EH (cell line): Measurements from ENCODE around the gene RHOD.

ENCODE experiments used
- DNase-seq: peaks from one replicate; pipeline ENCODE4 v3.0.0-alpha.2; 2015; ENCODE audit warnings: low read depth

The RHOD gene

DNA sequence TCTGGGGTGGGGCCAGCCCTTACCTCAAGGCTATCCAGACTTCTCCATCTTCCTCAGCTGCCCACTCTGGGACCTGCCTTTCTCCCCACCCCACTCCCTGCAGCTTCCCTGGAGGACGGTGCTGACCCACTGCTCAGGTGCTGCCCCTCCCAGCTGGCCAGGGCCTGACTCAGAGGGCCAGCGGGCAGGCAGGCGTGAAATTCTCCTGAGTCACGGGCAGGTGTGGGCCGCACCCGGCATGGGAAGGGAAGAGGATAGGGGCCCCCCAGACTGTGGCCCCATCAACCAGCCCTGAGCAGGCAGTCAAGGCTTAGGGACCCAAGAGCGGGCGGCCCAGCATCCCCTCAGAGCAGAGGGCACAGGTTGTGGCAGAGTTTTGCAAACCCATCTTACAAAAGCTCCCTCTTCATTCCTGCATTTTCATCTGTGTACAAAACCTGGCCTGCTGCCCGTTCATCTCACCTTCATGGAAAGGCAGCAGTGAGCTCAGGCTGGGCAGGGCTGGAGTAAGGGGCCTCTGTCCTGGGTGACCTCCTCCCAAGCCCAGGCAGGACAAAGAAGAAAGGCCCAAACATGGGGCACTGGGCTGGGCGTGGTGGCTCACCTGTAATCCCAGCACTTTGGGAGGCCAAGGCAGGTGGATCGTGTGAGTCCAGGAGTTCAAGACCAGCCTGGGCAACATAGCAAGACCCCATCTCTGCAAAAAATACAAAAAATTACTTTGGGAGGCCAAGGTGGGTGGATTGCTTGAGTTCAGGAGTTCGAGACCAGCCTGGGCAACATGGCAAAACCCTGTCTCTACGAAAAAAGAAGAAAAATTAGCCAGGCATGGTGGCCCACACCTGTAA, 6.1 kb downstream of the RHOD start:
- DNase-seq: no peak

DNA sequence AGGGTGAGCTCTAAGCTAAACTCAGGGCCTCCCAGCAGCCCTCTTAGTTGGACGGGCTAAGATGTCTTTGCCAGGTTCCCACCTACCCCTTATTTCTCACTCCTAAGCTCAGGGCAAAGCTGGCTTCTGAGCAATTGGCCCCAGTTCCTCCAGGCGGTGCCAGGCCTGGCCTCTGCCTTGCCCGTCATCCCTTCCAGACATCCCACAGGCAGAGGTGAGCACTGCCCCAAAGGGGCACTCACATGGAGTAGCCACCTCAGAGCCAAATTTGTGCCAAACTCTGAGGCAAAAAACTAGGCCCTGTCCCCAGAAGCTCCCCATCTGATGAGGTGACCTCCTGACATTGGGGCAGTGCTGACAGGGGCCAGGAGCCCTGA, 9.7 kb downstream of the RHOD start:
- DNase-seq: no peak

DNA sequence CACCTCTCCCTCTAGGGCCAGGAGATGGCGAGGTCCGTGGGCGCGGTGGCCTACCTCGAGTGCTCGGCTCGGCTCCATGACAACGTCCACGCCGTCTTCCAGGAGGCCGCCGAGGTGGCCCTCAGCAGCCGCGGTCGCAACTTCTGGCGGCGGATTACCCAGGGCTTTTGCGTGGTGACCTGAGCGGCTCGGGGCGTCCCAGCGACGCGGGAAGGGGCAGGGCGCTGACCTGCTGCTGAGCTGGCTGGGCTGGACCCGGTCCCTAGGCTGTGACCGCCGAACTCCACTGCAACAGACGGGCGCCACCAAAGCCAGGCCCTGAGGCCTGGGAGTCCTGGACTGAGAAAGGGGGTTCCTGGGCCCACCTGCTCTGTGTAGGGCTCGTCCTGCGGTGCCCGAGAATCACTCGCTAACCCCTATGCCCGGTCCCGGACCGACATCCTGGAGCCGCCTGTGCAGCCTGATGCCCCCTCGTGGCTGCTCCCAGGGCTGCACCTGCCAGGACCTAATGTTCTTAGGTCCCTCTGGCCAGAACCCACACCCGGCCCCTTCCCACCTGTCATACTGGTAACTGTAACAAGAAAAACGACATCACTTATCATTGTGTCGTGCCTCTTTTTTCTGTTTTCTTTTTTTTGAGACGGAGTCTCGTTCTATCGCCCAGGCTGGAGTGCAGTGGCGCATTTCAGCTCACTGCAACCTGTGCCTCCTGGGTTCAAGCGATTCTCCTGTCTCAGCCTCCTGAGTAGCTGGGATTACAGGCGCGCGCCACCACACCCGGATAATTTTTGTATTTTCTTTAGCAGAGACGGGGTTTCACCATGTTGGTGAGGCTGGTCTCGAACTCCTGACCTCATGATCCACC, 15.0 kb downstream of the RHOD start:
- peak; percentile 52 for DNase-seq

DNA sequence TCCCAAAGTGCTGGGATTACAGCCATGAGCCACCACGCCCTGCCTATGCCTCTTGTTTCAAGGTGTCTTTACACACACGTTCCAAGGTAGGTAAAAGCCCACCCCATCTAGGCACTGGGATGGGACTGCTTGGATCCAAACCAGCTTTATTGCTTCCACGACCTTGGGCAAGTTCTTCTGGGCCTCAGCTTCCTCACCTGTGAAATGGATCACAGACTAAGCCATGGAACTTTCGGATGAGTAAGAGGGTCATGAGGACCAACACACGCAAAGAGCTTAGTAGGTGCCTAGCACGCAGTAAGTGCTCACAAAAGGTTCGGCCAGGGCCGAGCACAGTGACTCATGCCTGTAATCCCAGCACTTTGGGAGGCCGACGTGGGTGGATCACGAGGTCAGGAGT, 15.6 kb downstream of the RHOD start:
- DNase-seq: no peak

DNA sequence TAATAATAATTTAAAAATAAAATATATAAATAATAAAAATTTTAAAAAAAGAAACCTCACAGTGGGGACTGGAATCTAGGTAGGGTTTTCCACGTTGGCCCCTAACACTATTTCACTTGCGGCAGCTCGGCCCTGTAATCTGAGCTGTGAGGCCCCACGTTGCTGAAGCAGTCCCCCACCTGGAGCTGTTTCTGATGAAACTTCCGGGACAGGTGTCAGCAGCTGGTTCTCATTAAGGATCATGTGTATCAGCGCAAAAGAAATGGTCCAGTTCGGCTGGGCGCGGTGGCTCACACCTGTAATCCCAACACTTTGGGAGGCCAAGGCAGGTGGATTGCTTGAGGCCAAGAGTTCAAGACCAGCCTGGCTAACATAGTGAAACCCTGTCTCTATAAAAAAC, 17.3 kb downstream of the RHOD start:
- DNase-seq: no peak

DNA sequence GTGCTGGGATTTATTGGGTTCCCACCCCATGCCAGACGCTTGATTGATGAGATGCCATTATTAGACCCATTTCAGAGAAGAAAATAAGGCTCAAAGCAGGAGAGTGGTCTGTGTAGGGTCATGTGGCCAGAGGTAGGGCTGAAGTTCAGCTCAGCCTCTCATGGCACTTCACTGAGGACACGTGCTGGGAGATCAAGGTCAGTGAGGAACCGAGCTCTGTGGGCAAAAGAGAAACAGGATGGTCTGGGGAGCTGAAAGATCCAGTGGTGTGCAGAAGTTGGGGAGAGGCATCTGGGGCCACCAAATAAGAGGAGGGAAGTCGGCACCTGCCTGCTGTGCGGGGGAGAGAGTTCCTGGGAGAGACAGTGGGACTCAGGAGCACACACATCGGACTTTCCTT, 19.6 kb downstream of the RHOD start:
- DNase-seq: no peak

DNA sequence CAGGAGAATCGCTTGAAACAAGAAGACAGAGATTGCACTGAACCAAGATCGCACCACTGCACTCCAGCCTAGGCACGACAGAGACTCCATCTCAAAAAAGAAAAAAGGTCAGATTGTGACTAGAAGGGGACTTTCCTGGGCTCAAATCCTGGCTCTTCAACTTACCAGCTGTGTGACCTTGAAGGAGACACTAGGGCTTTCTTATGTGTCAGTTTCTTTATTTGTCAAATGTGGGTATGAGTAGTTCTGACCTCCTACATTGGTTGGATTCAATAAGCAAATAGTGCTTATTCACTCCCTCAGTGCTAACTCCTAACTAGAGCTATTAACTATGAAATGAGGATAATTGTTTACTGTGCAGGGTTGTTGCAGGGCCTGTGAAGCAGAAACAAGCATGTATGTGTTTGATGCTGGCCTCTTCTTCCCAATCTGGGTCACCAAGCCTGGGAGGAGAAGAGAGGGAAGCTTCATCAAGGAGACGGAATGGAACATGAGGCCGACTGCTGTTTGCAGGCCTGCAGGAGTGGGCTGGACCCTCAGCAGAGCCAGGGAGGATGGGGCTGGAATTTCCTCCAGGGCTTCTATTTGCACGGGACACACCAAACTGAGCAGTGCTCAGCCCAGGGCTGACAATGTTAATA, 22.5 kb downstream of the RHOD start:
- DNase-seq: no peak

DNA sequence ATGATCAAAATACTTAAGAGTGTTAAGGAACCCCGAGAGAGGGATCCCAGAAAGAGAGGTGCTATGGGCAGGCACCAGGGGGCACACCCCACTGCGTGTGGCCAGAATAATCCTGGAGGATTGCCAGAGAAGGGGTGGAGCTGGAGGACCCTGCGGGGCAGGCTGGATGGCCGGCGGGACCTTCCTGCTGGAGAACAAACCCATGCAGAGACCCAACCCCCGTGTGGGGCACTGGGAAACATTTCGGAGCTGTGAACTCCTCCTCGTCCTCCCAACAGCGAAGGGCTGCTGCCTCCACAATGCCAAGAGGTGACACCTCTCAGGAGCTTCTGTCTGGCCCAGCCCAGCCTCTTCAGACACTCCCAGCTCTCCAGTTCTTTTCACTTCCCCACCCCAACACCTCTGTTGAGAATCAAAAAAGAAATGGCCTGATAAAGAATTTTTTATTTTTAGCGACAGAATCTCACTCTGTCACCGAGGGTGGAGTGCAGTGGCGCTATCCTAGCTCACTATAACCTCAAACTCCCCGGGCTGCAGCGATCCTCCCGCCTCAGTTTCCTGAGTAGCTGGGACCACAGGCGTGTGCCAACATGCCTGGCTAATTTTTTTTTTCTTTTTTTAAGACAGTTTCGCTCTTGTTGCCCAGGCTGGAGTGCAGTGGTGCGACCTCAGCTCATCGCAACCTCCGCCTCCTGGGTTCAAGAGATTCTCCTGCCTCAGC, 25.6 kb downstream of the RHOD start:
- no peak for DNase-seq

DNA sequence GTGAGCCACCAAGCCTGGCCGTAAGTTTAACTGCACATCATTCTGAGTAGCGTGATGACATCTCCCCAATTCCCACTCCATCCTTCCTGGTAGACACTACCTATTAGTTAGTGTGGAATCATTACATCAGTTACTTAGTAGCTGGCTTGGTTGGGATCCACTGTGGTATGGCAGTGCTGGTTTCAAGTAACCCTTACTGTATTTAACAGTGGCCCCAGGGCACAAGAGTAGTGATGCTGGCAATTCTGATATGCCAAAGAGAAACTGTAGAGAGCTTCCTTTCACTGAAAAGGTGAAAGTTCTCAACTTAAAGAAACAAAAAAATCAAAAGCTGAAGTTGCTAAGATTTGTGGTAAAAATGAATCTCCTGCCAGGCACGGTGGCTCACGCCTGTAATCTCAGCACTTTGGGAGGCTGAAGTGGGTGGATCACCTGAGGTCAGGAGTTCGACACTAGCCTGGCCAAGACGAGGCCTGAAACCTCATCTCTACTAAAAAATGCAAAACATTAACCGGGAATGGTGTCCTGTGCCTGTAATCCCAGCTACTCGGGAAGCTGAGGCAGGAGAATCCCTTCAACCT, 27.2 kb downstream of the RHOD start:
- peak; percentile 14 for DNase-seq

DNA sequence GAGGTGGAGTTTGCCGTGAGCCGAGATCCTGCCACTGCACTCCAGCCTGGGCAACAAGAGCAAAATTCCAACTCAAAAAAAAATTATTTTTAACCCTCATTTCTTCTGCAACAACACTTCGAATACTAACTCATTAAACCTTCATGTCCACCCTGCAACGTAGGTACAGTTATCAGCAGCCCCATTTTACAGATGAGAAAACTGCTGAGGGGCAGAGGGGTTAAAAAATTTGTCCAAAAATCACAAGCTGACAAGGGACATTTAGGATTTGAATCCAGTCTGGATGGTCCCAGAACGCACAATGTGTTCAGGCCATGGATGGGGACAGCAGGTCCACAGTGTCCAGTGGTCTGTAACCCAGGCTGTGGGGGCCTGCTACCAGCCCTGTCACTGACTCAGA, 29.0 kb downstream of the RHOD start:
- no peak for DNase-seq

DNA sequence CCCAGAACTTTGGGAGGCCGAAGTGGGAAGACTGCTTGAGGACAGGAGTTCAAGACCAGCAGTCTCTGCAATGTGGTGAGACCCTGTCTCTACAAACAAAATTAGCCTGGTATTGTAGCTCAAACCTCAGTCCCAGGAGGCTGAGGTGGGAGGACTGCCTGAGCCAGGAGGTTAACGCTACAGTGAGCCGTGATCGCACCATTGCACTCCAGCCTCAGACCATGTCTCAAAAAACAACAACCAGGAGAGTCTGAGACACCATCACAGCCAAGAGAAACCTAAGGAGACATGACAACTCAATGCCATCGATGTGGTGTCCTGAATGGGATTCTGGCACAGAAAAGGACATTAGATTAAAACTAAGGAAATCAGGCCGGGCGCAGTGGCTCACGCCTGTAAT, 34.1 kb downstream of the RHOD start:
- DNase-seq: no peak

DNA sequence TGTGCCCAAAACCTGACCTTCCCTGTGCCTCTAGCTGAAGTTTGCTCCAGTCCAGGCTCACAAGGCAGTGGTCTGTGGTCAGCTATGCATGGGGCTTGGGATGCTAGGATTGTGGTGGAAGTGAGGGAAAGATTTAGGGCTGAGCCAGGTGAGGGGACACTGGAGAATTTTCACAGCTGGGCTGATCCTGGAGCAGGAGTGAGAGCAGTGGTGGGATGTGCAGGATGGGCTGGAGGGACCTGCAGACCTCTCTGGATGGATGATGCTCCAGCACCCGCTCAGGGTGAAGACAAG, 38.5 kb downstream of the RHOD start:
- DNase-seq: no peak

DNA sequence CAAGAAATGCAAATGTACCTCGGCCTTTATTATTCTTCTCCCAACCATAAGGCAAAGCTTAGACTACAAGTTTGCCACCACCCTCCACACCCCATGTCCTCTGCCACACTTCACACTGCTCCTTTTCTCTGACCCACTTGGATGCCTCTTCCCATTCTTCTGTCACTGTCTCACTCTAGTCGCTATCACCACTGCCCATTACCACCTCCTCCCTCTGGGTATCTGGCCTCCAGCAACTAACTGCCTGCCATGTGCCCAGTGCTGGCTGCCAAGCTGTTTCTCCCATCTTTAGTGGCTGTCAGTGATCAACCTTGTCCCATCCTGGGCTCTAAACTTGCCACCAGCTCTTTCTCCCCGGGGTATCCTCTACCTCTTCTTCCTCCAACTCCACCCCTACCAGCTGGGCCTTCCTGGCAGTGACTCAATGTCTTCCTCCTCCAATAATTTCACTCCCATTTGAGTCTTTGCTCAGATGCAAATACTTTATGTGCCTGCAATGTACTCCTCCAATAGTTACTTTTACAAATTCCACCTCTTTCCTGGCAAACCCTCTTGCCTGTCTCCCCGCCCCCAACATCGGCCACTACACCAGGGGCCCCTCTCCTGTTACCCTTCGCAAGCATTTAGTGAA, 42.3 kb downstream of the RHOD start:
- DNase-seq: no peak

DNA sequence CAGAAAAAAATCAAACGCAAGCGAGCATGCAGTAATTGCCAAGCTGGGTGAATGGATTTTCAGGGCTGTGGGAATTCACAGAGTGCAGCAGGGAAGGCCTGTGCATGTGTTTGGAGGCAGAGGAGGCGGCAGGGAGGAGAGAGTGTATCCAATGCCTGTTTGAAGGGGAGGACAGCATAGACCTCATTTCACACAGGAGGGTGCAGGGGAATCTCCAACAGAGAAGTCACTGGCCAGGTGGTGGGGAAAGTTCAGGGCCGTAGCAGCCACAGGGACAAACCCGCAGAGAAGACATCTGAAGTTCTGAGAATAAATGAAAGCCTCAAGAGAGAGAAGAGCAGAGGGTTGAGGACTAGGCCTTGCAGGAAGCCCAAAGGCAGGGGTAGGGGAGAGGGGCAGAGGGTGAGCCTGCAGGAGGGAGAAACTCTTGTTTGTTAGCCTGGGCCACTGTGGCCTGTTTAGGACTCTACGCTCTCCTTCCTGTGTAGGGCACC, 43.2 kb downstream of the RHOD start:
- DNase-seq: no peak

DNA sequence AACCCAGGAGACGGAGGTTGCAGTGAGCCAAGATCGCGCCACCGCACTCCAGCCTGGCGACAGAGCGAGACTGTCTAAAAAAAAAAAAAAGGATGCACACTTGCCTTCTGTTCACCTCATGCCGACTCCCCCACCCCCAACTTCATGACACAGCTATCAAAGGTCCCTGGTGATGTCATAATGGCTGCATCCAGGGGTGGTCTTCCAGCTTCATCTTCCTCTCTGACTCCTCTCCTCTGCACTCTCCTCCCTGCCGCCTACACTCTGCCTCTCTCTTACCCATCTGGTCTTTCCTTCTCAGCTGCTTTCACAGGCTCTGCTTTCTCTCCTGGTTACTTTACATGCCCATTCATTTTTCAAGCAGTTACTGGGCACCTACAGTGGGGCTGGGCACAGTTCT, 46.0 kb downstream of the RHOD start:
- no peak for DNase-seq

DNA sequence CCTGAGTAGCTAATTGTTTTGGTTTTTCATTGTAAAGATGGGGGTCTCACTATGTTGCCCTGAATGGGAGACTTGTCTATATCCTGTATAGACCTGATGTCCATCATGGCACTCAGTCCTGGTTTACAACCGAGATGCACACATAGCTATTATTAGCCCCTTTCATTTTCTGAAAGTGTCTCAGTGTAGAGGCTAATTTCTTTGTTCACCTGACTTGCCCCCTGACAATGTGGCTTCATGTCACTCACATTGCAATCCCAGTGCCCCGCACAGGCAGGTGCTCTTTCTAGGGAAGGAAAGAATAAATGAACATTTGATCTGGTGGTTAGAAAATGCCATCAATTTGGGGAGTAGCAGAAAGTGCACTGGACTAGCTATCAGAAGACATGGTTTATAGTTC, 49.3 kb downstream of the RHOD start:
- no peak for DNase-seq

DNA sequence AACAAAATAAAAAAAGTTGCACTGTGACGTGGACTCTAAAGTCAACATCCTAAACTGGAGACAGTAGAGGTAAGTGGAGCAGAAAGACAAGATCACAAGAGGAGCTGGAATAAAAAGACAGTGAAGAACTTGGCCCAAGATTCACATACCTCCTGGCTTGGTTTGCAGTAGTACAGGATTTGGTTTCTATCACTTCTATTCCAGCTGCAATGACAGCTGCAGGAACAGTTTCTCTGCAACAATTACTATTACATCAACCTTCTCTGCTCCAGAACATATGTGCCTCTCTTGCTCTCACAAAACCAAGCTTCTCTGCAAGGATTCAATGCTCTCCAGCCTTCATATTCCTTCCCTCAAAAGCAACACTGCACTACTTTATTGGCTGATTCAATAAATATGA, 54.6 kb downstream of the RHOD start:
- DNase-seq: no peak

DNA sequence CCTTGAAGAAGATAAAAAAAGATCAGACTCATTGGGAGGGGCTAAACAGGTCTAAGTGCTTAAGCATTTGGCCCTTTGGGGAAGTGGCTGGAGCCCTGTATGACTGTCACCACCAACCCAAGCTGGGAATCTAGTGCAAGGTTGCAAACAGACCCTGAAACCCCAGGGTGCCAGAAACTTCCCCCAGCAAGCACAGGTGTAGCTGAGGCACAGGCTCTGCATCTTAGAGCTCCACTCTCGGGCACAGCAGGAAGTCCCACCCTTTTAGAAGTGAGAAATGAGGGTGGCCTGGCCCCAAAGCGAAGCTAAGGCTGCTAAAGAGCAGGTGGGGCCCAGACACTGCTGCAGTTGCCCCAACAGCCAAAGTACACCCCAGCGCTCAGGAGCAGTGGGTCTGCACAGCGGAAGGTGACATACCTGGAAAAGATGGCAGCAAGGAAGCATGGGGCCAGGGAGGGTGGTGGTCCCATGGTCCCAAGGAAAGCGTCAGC, 56.6 kb downstream of the RHOD start:
- DNase-seq: no peak

DNA sequence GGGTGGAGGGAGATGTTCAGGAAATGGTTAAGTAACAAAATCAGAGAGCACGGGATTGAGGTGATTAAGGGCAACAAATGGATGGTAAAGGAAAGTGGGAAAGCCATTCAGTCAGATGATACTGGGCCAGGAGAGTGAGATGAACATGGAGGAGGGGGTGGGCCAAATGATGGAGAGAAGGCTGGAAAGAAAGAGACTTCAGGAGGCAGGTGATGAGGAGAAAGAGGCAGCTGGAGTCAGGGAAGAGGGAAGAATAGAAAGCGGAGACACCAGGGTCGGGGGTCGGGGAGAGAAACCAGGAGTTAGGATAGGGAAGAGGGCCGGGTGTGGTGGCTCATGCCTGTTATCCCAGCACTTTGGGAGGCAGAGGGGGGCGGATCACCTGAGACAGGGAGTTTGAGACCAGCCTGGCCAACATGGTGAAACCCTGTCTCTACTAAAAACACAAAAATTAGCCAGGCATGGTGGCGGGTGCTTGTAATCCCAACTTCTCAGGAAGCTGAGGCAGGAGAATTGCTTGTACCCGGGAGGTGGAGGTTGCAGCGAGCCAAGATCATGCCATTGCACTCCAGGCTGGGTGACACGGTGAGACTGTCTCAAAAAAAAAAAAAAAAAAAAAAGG, 57.7 kb downstream of the RHOD start:
- DNase-seq: no peak

DNA sequence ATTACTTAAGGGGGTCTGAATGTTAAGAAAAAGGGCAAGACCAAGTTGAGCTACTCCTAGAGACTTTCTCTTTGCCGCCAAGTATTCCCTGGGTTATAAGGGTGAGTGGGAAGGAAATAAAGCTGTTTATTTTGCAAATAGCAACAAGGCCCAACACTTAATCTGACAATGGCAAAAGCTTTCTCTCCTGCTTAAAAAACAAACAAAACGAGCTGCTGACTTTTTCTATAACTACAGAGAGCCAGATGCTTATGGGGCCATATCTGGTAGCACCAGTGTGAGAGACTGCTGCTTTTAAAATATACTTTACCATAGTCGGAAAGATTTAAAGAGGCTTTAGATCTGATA, 60.1 kb downstream of the RHOD start:
- DNase-seq: no peak

DNA sequence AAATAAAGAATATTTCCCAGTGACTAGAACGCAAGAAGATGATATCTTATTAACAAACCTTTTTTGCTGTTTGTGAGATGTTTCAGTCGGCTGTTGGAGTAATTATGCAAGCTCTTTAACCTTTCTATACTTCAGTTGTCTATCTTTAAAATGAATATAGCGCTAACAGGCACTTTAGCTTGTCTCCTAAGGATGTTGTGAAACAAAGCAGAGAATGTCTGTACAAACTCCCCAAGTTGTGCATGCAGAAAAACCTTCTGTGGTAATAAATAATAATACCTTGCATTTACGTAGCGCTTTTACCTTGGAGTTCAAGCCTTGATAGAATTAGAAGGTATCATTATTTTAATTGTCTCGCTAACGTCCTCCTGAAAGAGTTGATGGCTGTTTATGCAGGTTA, 60.5 kb downstream of the RHOD start:
- no peak for DNase-seq
